Cardiac muscle cell (in vitro differentiated cells and primary cell): ENCODE results near the gene DOCK2. TPM values are rescaled to one million over a fixed set of nuclear protein-coding genes. Genes with fewer than 3 reads are reported as not detected.

Experiments
- DNase-seq, 2 donors: peaks; one replicate each; pipeline versions ENCODE4 v3.0.0 to v3.0.0-alpha.2; 2010 to 2017; ENCODE audit warnings: low read depth in 1 of 2, low spot score in 1 of 2
- H3K27ac ChIP-seq: fragments of 200-600 bp; sonication (generic); 2 replicates; pipeline ENCODE4 v1.5.1; 2016
- H3K27me3 ChIP-seq: fragments of 200-600 bp; sonication (generic); 2 replicates; pipeline ENCODE4 v1.6.0; 2016; ENCODE audit warnings: control low read depth
- H3K36me3 ChIP-seq: fragments of 200-600 bp; sonication (generic); 2 replicates; pipeline ENCODE4 v1.5.1; 2016; ENCODE audit warnings: control low read depth
- H3K4me1 ChIP-seq: fragments of 200-600 bp; sonication (generic); 2 replicates; pipeline ENCODE4 v1.8.1; 2017; ENCODE audit warnings: low read depth, mild to moderate bottlenecking, mixed run types
- H3K4me3 ChIP-seq: fragments of 200-600 bp; sonication (generic); 2 replicates; pipeline ENCODE4 v1.5.1; 2016; ENCODE audit warnings: mild to moderate bottlenecking
- H3K9me3 ChIP-seq: fragments of 200-600 bp; sonication (generic); 2 replicates; pipeline ENCODE4 v1.5.1; 2017; ENCODE audit warnings: low read depth, mild to moderate bottlenecking, control low read depth
- polyA plus RNA-seq: library from polyadenylated mRNA; unstranded; fragments of >200 nt; fragmentation: Nextera tagmentation; extraction: Ambion mirVana; gene quantifications from 2 replicates; pipeline ENCODE4 v1.2.1, GENCODE V29; 2016
- total RNA-seq: library from RNA; depleted of rRNA; stranded (reverse); fragments of >200 nt; gene quantifications from 2 replicates; pipeline ENCODE4 v1.2.3, GENCODE V29; 2016
- TF ChIP-seq, protein P1 (sequence below): IDR thresholded peaks from 2 replicates; pipeline ENCODE4 v1.5.1; 2012; ENCODE audit warnings: low read depth, mild to moderate bottlenecking, low read length

DOCK2 gene
- total and polyA plus RNA-seq, 2 experiments from 2014 or later = 3.3 to 6.5 TPM

DNA sequence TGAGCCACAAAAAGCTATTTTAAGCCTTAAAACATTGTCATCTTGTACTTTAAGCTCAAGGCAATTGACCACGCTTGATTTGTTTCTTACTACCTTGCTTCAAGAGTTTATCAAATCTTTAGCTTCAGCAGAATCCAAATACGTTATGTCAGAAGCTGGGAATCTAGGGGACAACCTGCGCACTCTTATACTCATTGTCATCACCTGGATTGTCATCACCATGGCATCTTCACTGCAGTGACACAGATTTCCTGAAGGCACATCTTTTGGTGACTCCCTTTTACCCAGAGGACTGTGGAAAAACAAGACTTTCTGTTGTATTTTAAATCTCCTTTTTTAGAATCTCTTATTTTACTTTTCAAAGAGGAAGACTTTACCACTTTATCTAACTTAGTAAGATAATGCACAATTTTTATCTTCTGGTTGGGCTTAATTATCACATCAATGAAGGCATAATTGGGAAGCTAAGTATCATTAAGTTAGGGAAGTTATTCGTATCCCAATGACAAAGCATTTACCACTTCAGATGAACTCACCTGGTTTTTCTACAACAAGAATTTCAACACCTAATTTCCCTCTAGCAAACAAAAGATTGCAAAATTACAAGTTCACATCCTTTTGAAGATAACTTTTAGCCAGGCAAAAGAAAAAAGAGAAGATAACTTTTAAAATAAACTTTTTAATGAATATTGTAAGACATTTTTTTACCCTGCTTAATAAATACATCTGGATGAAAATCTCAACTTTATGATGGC lies 162.0 kb downstream of the DOCK2 start:
- H3K9me3 ChIP-seq = no peaks in the 10 kb centered on the region
- no peaks in the 10 kb centered on the region for H3K36me3 ChIP-seq
- TF ChIP-seq, protein P1, sequence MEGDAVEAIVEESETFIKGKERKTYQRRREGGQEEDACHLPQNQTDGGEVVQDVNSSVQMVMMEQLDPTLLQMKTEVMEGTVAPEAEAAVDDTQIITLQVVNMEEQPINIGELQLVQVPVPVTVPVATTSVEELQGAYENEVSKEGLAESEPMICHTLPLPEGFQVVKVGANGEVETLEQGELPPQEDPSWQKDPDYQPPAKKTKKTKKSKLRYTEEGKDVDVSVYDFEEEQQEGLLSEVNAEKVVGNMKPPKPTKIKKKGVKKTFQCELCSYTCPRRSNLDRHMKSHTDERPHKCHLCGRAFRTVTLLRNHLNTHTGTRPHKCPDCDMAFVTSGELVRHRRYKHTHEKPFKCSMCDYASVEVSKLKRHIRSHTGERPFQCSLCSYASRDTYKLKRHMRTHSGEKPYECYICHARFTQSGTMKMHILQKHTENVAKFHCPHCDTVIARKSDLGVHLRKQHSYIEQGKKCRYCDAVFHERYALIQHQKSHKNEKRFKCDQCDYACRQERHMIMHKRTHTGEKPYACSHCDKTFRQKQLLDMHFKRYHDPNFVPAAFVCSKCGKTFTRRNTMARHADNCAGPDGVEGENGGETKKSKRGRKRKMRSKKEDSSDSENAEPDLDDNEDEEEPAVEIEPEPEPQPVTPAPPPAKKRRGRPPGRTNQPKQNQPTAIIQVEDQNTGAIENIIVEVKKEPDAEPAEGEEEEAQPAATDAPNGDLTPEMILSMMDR = no peak
- H3K27ac ChIP-seq = no peak overlapping the region
- no peak overlapping the region for H3K4me3 ChIP-seq
- DNase-seq = no peak
- no peaks in the 10 kb centered on the region for H3K27me3 ChIP-seq
- H3K4me1 ChIP-seq = peaks cover 27% of the 10 kb centered on the region

DNA sequence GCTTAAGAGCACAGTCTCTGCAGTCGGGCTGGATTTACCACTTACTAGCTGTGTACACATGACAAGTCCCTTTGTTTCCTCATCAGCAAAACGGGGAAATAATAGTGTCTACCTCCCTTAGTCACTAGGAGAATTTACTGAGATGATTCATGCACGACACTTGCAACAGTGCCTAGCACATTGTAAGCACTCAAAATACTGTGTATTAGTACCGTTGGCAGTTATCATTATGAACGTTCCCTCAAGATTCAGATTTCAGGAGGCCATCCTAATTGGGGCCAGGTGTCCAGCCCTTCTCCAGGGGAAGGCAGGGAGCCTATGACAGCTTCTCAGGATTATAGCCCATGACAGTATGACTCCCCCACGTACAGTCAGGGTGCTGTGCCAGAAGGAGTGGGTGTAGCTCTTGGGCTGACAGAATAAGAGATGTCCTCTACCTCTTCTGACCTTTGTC lies 164.3 kb downstream of the DOCK2 start:
- H3K27ac ChIP-seq = no peak overlapping the region
- H3K9me3 ChIP-seq = no peaks in the 10 kb centered on the region
- DNase-seq = peak in 1 of 2 donors; percentile 52
- TF ChIP-seq, protein P1 = no peak
- no peak overlapping the region for H3K4me3 ChIP-seq
- H3K36me3 ChIP-seq = no peaks in the 10 kb centered on the region
- H3K27me3 ChIP-seq = no peaks in the 10 kb centered on the region
- peaks cover 20% of the 10 kb centered on the region for H3K4me1 ChIP-seq

DNA sequence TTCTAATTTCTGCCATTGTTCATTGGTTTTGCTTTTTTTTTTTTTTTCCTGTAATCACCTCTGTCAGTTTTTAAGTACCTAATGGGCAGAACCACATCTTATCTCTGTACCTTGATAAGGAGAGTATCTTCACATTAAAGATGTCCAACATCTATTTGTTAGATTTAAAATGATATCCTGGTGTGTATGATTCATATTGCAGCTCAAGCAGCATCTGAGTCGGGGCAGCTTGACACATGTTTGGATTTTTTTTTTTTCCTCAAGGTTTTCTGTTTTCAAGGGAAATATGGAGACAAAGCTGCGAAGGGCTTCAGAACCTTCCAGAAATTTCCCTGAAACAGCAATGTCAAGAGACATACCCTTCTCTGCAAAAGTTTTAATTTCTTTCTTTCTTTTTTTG lies 164.7 kb downstream of the DOCK2 start:
- no peaks in the 10 kb centered on the region for H3K27me3 ChIP-seq
- H3K36me3 ChIP-seq = no peaks in the 10 kb centered on the region
- H3K27ac ChIP-seq = no peak overlapping the region
- H3K4me1 ChIP-seq = peaks cover 20% of the 10 kb centered on the region
- H3K9me3 ChIP-seq = no peaks in the 10 kb centered on the region
- no peak overlapping the region for H3K4me3 ChIP-seq
- DNase-seq = no peak
- TF ChIP-seq, protein P1 = no peak

DNA sequence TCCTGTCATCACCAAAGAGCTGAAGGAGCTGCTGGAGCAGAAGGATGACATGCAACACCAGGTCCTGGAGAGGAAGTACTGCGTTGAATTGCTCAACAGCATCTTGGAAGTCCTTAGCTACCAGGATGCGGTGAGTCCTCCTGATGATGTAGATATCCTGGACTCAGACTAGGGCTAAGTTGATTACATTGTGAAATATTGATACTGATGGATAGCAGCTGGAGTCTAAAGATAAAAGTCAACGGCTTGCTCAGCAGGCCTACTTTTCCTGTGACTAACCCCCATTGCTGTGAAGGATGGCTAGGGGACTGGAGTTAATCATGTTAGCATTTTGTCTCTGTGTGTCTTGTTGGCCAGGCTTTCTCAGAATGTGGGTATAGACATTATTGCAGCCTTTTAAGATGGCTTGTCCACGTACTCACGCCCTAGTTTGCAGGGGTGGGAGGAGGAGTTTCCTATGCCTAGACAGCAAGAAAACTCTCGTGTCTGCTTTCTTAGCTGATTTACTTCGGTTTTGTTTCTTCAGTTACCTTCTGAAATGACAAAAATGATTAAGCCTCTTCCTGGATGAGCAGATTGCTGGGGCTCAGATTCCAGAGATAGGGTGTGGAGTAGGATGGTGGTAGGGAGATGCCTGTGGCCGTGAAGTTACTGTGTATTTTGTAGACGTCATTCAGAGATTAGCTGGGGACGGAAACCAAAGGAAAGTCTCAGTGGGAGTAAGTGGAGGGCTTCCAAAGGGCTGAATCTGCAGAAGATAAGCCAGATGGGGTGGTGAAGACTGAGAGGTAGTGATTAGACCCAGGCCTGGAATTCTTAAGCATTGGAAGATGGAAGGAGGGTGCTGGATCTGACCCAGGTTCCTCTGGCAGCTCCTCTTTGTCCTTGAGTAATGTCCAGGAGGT lies 166.3 kb downstream of the DOCK2 start:
- Histone ChIP-seq H3K9me3 (no peaks in the 10 kb centered on the region), H3K4me3 (no peak overlapping the region), H3K27me3 (no peaks in the 10 kb centered on the region), H3K36me3 (no peaks in the 10 kb centered on the region), H3K27ac (no peak overlapping the region), H3K4me1 (peaks cover 15% of the 10 kb centered on the region)
- DNase-seq = peak in 1 of 2 donors; percentile 99
- TF ChIP-seq, protein P1 = no peak

DNA sequence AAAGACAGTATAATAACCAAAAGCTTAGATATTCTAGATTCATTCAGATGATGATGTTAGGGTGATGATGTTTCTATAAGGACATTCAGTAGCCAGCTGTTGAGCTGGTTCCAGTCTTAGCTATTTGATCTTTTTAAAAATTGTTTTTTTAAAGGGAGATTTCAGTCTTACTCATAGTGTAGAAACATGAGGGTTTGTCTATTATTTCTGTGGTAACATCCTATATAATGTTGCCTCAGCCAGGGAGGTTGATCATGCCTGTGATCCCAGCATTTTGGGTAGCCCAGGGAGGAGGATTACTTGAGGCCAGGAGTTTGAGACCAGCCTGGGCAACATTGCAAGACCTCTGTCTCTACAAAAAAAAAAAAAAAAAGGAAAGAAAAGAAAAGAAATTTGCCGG lies 167.8 kb downstream of the DOCK2 start:
- H3K27me3 ChIP-seq = no peaks in the 10 kb centered on the region
- H3K9me3 ChIP-seq = no peaks in the 10 kb centered on the region
- no peak for DNase-seq
- TF ChIP-seq, protein P1 = no peak
- H3K4me3 ChIP-seq = no peak overlapping the region
- H3K4me1 ChIP-seq = peaks cover 12% of the 10 kb centered on the region
- no peak overlapping the region for H3K27ac ChIP-seq
- no peaks in the 10 kb centered on the region for H3K36me3 ChIP-seq
